SU-DHL-6 (cell line): ENCODE measurements around the gene TRPM8.

ENCODE experiments used
- EZH2phosphoT487 ChIP-seq: fragments of 200-600 bp; sonication (generic), shearing (Covaris generic); conservative IDR thresholded peaks from 2 replicates; pipeline ENCODE4 v1.6.1; 2018; ENCODE audit warnings: mild to moderate bottlenecking, antibody characterized with exemption, low read length, moderate library complexity, mixed read lengths
- TF ChIP-seq, protein P1 (sequence below): fragments of 200-600 bp; sonication (generic); IDR thresholded peaks from one replicate; pipeline ENCODE4 v1.5.1; 2017; ENCODE audit warnings: antibody characterized with exemption, mild to moderate bottlenecking, low read length, moderate library complexity; ENCODE audit not compliant: insufficient read depth, poor library complexity, severe bottlenecking

GRCh38 chr2:233976087-233976486 lies 58.9 kb downstream of the TRPM8 start:
- TF ChIP-seq, protein P1, sequence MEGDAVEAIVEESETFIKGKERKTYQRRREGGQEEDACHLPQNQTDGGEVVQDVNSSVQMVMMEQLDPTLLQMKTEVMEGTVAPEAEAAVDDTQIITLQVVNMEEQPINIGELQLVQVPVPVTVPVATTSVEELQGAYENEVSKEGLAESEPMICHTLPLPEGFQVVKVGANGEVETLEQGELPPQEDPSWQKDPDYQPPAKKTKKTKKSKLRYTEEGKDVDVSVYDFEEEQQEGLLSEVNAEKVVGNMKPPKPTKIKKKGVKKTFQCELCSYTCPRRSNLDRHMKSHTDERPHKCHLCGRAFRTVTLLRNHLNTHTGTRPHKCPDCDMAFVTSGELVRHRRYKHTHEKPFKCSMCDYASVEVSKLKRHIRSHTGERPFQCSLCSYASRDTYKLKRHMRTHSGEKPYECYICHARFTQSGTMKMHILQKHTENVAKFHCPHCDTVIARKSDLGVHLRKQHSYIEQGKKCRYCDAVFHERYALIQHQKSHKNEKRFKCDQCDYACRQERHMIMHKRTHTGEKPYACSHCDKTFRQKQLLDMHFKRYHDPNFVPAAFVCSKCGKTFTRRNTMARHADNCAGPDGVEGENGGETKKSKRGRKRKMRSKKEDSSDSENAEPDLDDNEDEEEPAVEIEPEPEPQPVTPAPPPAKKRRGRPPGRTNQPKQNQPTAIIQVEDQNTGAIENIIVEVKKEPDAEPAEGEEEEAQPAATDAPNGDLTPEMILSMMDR: no peak
- no peak for TF ChIP-seq EZH2phosphoT487
